ENCODE results near the gene PAX3. TPM values are rescaled to one million over a fixed set of nuclear protein-coding genes. Genes with fewer than 3 reads are reported as not detected.
A peak's percentile ranks its signal among the peaks of the same experiment; 100 is the strongest.

PAX3 gene
- total RNA-seq, 1 donor from 2014 or later, result 4.6 TPM

DNA sequence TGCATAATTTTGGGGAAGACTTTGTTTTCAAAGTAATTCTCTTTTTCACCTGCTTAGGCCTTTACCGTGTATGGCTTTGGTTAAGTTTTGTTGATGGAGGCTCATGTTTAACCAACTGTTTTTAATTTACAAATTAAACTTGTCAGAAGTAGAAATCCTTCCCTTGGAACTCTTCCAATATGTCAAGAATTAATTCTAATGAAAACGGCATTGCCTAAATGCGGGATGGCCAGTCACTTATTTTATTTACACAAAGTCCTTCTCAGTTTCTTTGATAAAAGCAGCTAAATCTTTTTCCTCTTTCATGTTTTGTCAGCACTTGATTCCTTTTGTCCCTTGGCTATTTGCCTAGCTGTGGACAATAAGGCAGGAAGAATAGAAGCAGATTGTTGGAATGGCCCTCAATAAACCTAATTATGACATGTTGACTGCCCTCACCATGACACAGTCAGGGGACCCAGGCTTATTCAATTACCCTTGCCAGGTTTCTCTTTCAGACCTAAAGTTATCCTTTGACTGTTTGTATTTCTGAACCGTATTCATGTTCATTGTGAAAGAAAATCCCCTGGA lies 26.3 kb downstream of the PAX3 start:
- Histone ChIP-seq H3K9me3 (ENCODE audit: low read depth) (no peaks in the 10 kb centered on the region), H4K20me1 (ENCODE audit: low read depth) (peaks cover 50% of the 10 kb centered on the region), H3K4me3 (no peak overlapping the region), H3K4me2 (peak overlapping the region; percentile 39), H2AFZ (replicated peaks) (no peak overlapping the region), H3K9ac (no peak overlapping the region), H3K4me1 (peaks cover 49% of the 10 kb centered on the region), H3K79me2 (ENCODE audit: low read depth) (no peaks in the 10 kb centered on the region), H3K27ac (no peak overlapping the region), H3K27me3 (peaks cover 95% of the 10 kb centered on the region), H3K36me3 (no peaks in the 10 kb centered on the region), H3F3A (ENCODE audit: low read depth) (peaks cover 64% of the 10 kb centered on the region)
- Mint-ChIP-seq H3K4me1 (peaks cover 96% of the 10 kb centered on the region), H3K27me3 (ENCODE audit: insufficient read depth, low read depth) (no peaks in the 10 kb centered on the region), H3K27ac (peak overlapping the region; percentile 69), H3K36me3 (peaks cover 23% of the 10 kb centered on the region), H3K9me3 (no peaks in the 10 kb centered on the region), H3K4me3 (peak overlapping the region; percentile 48)
- peak; percentile 74 for DNase-seq (ENCODE audit: low spot score)
- TF ChIP-seq, protein P1, sequence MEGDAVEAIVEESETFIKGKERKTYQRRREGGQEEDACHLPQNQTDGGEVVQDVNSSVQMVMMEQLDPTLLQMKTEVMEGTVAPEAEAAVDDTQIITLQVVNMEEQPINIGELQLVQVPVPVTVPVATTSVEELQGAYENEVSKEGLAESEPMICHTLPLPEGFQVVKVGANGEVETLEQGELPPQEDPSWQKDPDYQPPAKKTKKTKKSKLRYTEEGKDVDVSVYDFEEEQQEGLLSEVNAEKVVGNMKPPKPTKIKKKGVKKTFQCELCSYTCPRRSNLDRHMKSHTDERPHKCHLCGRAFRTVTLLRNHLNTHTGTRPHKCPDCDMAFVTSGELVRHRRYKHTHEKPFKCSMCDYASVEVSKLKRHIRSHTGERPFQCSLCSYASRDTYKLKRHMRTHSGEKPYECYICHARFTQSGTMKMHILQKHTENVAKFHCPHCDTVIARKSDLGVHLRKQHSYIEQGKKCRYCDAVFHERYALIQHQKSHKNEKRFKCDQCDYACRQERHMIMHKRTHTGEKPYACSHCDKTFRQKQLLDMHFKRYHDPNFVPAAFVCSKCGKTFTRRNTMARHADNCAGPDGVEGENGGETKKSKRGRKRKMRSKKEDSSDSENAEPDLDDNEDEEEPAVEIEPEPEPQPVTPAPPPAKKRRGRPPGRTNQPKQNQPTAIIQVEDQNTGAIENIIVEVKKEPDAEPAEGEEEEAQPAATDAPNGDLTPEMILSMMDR (IDR thresholded peaks at IDR 0.05), result no peak
- TF ChIP-seq EZH2 (IDR thresholded peaks at IDR 0.05), result no peak
- TF ChIP-seq EZH2phosphoT487 (IDR thresholded peaks at IDR 0.05), result peak; percentile 100

DNA sequence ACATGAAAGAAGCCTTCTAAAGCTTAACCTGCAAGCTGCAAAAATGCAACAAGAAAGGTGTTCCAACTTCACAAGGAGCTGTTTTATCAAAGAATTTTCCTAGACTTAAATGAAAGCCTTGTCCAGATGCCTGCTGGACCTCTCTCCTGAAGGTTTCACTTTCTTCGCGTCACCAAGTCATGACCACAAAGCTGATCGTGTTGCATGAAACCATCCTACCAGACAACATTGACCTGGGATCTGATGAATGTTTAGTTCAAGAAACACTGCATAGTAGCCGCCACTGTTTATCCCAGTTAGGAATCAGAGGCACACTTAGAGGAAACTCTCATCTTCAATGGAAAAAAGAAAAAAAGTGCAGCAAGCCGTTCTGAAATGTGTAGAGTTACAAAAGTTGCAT lies 26.9 kb downstream of the PAX3 start:
- no peaks in the 10 kb centered on the region for H3K27me3 Mint-ChIP-seq (ENCODE audit: insufficient read depth, low read depth)
- Histone ChIP-seq H3K4me1 (peaks cover 53% of the 10 kb centered on the region), H3K9me3 (ENCODE audit: low read depth) (no peaks in the 10 kb centered on the region), H2AFZ (replicated peaks) (no peak overlapping the region), H3K4me2 (peak overlapping the region; percentile 39), H3K4me3 (no peak overlapping the region), H4K20me1 (ENCODE audit: low read depth) (peaks cover 50% of the 10 kb centered on the region), H3K79me2 (ENCODE audit: low read depth) (no peaks in the 10 kb centered on the region), H3K27ac (no peak overlapping the region), H3F3A (ENCODE audit: low read depth) (peaks cover 64% of the 10 kb centered on the region), H3K36me3 (no peaks in the 10 kb centered on the region), H3K27me3 (peaks cover 95% of the 10 kb centered on the region), H3K9ac (no peak overlapping the region)
- H3K27ac Mint-ChIP-seq, result peak overlapping the region; percentile 69
- peaks cover 95% of the 10 kb centered on the region for H3K4me1 Mint-ChIP-seq
- H3K9me3 Mint-ChIP-seq, result no peaks in the 10 kb centered on the region
- DNase-seq (ENCODE audit: low spot score), result no peak
- TF ChIP-seq EZH2phosphoT487 (IDR thresholded peaks at IDR 0.05) (no peak), EZH2 (IDR thresholded peaks at IDR 0.05) (no peak)
- TF ChIP-seq, protein P1 (IDR thresholded peaks at IDR 0.05), result no peak
- H3K36me3 Mint-ChIP-seq, result peaks cover 16% of the 10 kb centered on the region
- peak overlapping the region; percentile 48 for H3K4me3 Mint-ChIP-seq

DNA sequence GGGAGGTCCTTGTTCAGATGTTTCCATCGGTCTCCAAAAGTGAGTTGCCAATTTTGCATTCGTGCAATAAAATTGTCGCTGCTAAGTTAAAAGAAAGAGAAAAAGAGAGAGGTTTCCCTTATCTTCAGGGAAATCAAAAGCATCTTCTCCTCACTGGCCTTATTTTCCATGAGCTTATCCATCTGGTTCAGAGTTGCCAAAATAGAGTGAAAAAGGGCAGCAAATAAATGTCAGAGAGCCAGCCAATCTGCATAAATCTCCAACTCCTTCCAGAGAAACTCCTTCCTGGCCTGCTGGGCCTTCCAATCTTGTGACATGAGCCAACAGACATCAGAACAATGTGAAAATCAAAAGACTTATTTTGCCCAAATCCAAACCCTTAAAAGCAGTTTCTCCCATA lies 28.4 kb downstream of the PAX3 start:
- H3K36me3 ChIP-seq, result no peaks in the 10 kb centered on the region
- no peaks in the 10 kb centered on the region for H3K79me2 ChIP-seq (ENCODE audit: low read depth)
- no peaks in the 10 kb centered on the region for H3K9me3 Mint-ChIP-seq
- H3K36me3 Mint-ChIP-seq, result peaks cover 8% of the 10 kb centered on the region
- no peak for DNase-seq (ENCODE audit: low spot score)
- peaks cover 53% of the 10 kb centered on the region for H3K4me1 ChIP-seq
- peaks cover 95% of the 10 kb centered on the region for H3K4me1 Mint-ChIP-seq
- TF ChIP-seq EZH2phosphoT487 (IDR thresholded peaks at IDR 0.05), result no peak
- no peak for TF ChIP-seq EZH2 (IDR thresholded peaks at IDR 0.05)
- TF ChIP-seq, protein P1 (IDR thresholded peaks at IDR 0.05), result no peak
- H4K20me1 ChIP-seq (ENCODE audit: low read depth), result peaks cover 50% of the 10 kb centered on the region
- no peak overlapping the region for H3K4me2 ChIP-seq
- no peaks in the 10 kb centered on the region for H3K27me3 Mint-ChIP-seq (ENCODE audit: insufficient read depth, low read depth)
- peak overlapping the region; percentile 17 for H3K4me3 Mint-ChIP-seq
- no peak overlapping the region for H3K4me3 ChIP-seq
- H3K27ac ChIP-seq, result no peak overlapping the region
- no peaks in the 10 kb centered on the region for H3K9me3 ChIP-seq (ENCODE audit: low read depth)
- no peak overlapping the region for H2AFZ ChIP-seq (replicated peaks)
- H3K9ac ChIP-seq, result no peak overlapping the region
- peaks cover 95% of the 10 kb centered on the region for H3K27me3 ChIP-seq
- peaks cover 64% of the 10 kb centered on the region for H3F3A ChIP-seq (ENCODE audit: low read depth)
- peak overlapping the region; percentile 64 for H3K27ac Mint-ChIP-seq

Data from neural progenitor cell (in vitro differentiated cells).